K562 (cell line): ENCODE measurements around the gene ZNF862. TPM values are rescaled to one million over a fixed set of nuclear protein-coding genes. Genes with fewer than 3 reads are reported as not detected.
A peak's percentile ranks its signal among the peaks of the same experiment; 100 is the strongest.

Experiments used
- ATAC-seq: fragments of 200-7000 bp; cut with Tn5 transposase; 3 replicates; pipeline ENCODE4 v1.9.1; 2020; ENCODE audit warnings: moderate library complexity
- BruUV-seq: library from RNA; stranded (reverse); fragments of 400-500 nt; replicated peaks from 2 replicates; lab custom pipeline; 2021; lab: Mats Ljungman, UMichigan
- CTCF ChIA-PET: fragments of 300-600 bp; formaldehyde crosslinking; extraction: SDS; loops from one replicate; lab custom pipeline; 2021; ENCODE audit warnings: low intra/inter-chr PET ratio; lab: Yijun Ruan, JAX
- POLR2A ChIA-PET: fragments of 300-600, 350-650 bp; sonication (Branson Sonifier 250); formaldehyde crosslinking; extraction: SDS; loops from one replicate; lab custom pipeline; 2021; ENCODE audit warnings: antibody characterized with exemption, inconsistent platforms; lab: Yijun Ruan, JAX
- DNase-seq, 4 experiments: peaks; one replicate each; pipeline versions ENCODE4 v3.0.0 to v3.0.0-alpha.2; 2011 to 2018; ENCODE audit warnings: low spot score in 3 of 4, mixed read lengths in 3 of 4; ENCODE audit errors: extremely low read depth in 1 of 4
- FAIRE-seq: peaks from 2 replicates; lab custom pipeline; 2011; peaks lifted over from hg19 to GRCh38; lab: Jason Lieb, UNC
- H2AFZ ChIP-seq: 2 replicates; pipeline ENCODE4 v1.6.0; 2011; ENCODE audit warnings: low read depth, low read length, control low read depth, inconsistent platforms
- H3K27ac ChIP-seq: fragments of 200-600 bp; 3 replicates; pipeline ENCODE4 v1.8.0; 2011; ENCODE audit warnings: low read depth, mild to moderate bottlenecking, control low read depth, inconsistent platforms, low read length, moderate library complexity, mixed read lengths; ENCODE audit errors: extremely low read depth
- H3K27me3 ChIP-seq, 2 experiments: fragments of 300-600 bp in 1 of 2; 2 replicates in 1 of 2; 3 replicates in 1 of 2; pipeline versions ENCODE4 v1.6.0 to v1.8.0; 2011; ENCODE audit warnings: inconsistent platforms in 2 of 2, low read length in 2 of 2, mild to moderate bottlenecking in 1 of 2, mixed read lengths in 1 of 2, moderate library complexity in 1 of 2; ENCODE audit not compliant: control insufficient read depth in 2 of 2, insufficient read depth in 2 of 2
- H3K36me3 ChIP-seq: fragments of 300-600 bp; 3 replicates; pipeline ENCODE4 v1.8.0; 2011; ENCODE audit warnings: mild to moderate bottlenecking, low read length, inconsistent platforms; ENCODE audit not compliant: control insufficient read depth, insufficient read depth
- H3K4me1 ChIP-seq, 2 experiments: fragments of 200-600 bp in 1 of 2; replicated peaks in 1 of 2; 2 replicates in 1 of 2; 3 replicates in 1 of 2; pipeline versions ENCODE4 v1.5.1 to v1.8.0; 2011; ENCODE audit warnings: inconsistent platforms in 2 of 2, low read length in 2 of 2, mild to moderate bottlenecking in 1 of 2, mixed read lengths in 1 of 2, moderate library complexity in 1 of 2; ENCODE audit not compliant: control insufficient read depth in 2 of 2, insufficient read depth in 2 of 2
- H3K4me2 ChIP-seq: 2 replicates; pipeline ENCODE4 v1.6.1; 2011; ENCODE audit warnings: low read length, control low read depth, inconsistent platforms, mixed read lengths; ENCODE audit not compliant: insufficient read depth
- H3K4me3 ChIP-seq: fragments of 200-600 bp; sonication (generic), shearing (Covaris generic); 2 replicates; pipeline ENCODE4 v1.5.1; 2016; ENCODE audit warnings: control low read depth, inconsistent platforms
- H3K79me2 ChIP-seq: fragments of 200-600 bp; 3 replicates; pipeline ENCODE4 v1.8.0; 2011; ENCODE audit warnings: low read length, inconsistent platforms; ENCODE audit not compliant: control insufficient read depth, insufficient read depth
- H3K9ac ChIP-seq, 2 experiments: 2 replicates each; pipeline versions ENCODE4 v1.6.0 to v1.6.1; 2011; ENCODE audit warnings: low read depth in 2 of 2, low read length in 2 of 2, control low read depth in 1 of 2, inconsistent platforms in 1 of 2, mild to moderate bottlenecking in 1 of 2, mixed read lengths in 1 of 2; ENCODE audit not compliant: insufficient read depth in 1 of 2
- H3K9me1 ChIP-seq: one replicate; pipeline ENCODE4 v1.6.0; 2011; ENCODE audit warnings: inconsistent platforms, mild to moderate bottlenecking, low read length, moderate library complexity; ENCODE audit not compliant: control insufficient read depth, insufficient read depth
- H3K9me3 ChIP-seq: replicated peaks from 2 replicates; pipeline ENCODE4 v1.5.1; 2011; ENCODE audit warnings: low read depth, low read length, inconsistent platforms; ENCODE audit not compliant: control insufficient read depth, insufficient read depth
- H4K20me1 ChIP-seq: replicated peaks from 2 replicates; pipeline ENCODE4 v1.6.1; 2011; ENCODE audit warnings: low read length, inconsistent platforms, mixed read lengths; ENCODE audit not compliant: control insufficient read depth, insufficient read depth
- MAX ChIP-seq: sonication (generic); formaldehyde crosslinking; IDR thresholded peaks from 2 replicates; pipeline ENCODE4 v1.9.0; 2022; ENCODE audit warnings: mild to moderate bottlenecking, missing genetic modification reagents
- MEIS2 ChIP-seq: fragments of 450-650 bp; IDR thresholded peaks from 2 replicates; pipeline ENCODE4 v1.6.1; 2014; ENCODE audit warnings: mild to moderate bottlenecking; ENCODE audit not compliant: partially characterized antibody
- NUFIP1 ChIP-seq: fragments of 450-650 bp; IDR thresholded peaks from 2 replicates; pipeline ENCODE4 v1.6.1; 2018; ENCODE audit not compliant: partially characterized antibody
- RERE ChIP-seq: sonication (generic); formaldehyde crosslinking; IDR thresholded peaks from 2 replicates; pipeline ENCODE4 v1.8.0; 2023; ENCODE audit warnings: missing genetic modification reagents, mild to moderate bottlenecking, borderline replicate concordance
- TAF7 ChIP-seq: fragments of 450-650 bp; IDR thresholded peaks from 2 replicates; pipeline ENCODE4 v1.6.1; 2016; ENCODE audit warnings: missing genetic modification characterization, missing compliant biosample characterization
- WGBS: fragments of 100-300 bp; shearing (Covaris generic); methylation state at CpG from one replicate; pipeline ENCODE4 v1.1.6; 2016; ENCODE audit warnings: low coverage, mixed read lengths; ENCODE audit not compliant: insufficient coverage; ENCODE audit errors: missing lambda C conversion rate; 5-methylcytosine and 5-hydroxymethylcytosine counted together
- in situ Hi-C: fragments of 300-500 bp; cut with MboI; formaldehyde crosslinking; loops from 4 replicates; pipeline ENCODE4 v1.15.0; 2018; ENCODE audit warnings: inconsistent platforms, mixed read lengths
- intact Hi-C: fragments of 100-400 bp; cut with micrococcal nuclease; formaldehyde crosslinking; loops from 2 replicates; pipeline ENCODE4 v1.14.2; 2022
- polyA plus RNA-seq, 8 experiments: library from polyadenylated mRNA; depleted of rRNA in 4 of 8; stranded (reverse) in 5 of 8; unstranded in 3 of 8; fragments of >200 nt; fragmentation: Nextera tagmentation in 2 of 8; fragmentation: Illumina TruSeq in 1 of 8; extraction: Ambion mirVana in 2 of 8; extraction: Trizol in 1 of 8; gene quantifications; 2 replicates each; pipeline versions ENCODE4 v1.2.1 to v1.2.3, GENCODE V29; 2011 to 2014; ENCODE audit warnings: inconsistent platforms in 1 of 8, missing spikeins in 1 of 8
- total RNA-seq, 7 experiments: library from RNA; depleted of rRNA in 6 of 7; stranded (reverse); fragments of >200 nt in 6 of 7; fragmentation: Illumina TruSeq in 2 of 7; extraction: Trizol in 2 of 7; gene quantifications; 2 replicates each; pipeline versions ENCODE4 v1.2.1 to v1.2.3, GENCODE V29; 2011 to 2021; ENCODE audit warnings: low replicate concordance in 1 of 7
- TF ChIP-seq, protein P1 (sequence below): fragments of 450-650 bp; formaldehyde crosslinking; IDR thresholded peaks from 2 replicates; pipeline ENCODE4 v1.4.0; 2022; ENCODE audit warnings: mild to moderate bottlenecking, moderate library complexity
- TF ChIP-seq, protein P2 (sequence below): fragments of 250-450 bp; sonication (Bioruptor Pico); IDR thresholded peaks from 2 replicates; pipeline ENCODE4 v1.5.0; 2020; ENCODE audit warnings: mild to moderate bottlenecking
- TF ChIP-seq, protein P3 (sequence below): fragments of 450-650 bp; IDR thresholded peaks from 2 replicates; pipeline ENCODE4 v1.6.1; 2016

Gene ZNF862
- total and polyA plus RNA-seq, 9 of the 15 experiments (the other 6 are each of a cell fraction or from before 2014, with no cell fraction given): 1.1 to 3.9 (median 2.6) TPM

DNA sequence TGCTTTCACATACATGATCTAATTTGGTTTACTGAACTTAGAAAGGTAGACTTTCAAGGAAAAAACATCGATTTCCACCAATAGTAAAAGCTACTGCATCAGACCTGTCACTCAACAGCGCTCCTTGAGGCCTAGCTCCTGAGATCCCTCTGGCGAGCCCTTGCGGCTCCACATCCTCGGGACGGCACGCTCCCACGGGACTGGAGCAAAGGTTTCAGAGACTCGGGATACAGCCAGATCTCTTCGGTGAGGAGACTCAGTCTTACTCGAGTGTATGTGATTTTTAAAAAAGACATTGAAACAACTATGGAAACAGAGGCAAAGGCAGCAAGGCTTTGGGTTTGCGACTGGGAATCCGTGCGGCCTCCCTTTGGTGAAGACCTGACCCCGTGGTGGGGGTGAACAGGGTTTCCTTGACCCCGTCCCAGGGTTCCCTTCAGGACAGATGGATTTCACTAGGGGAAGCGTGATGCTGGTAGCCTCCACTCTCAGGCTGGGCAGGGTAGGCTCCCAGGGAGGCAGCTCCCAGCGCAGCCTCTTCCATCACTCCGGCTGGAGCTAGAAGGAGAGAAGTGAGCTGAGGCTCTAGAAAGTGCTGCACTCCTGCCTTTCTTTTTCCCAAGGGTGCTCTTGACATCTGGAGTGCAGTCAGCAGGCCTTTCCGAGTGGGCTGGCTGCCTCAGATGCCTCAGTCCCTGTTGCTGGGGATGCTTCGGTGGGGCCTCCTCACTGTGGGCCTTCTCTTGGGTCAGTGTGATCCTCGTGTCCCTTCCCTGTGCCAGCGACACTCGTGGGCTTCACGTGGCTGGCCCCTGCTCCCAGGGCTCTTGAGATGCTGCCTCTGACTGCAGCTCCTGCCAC is 29.8 kb downstream of the ZNF862 start:
- H3K9me1 ChIP-seq: no peaks in the 10 kb centered on the region
- no peak overlapping the region for H3K27ac ChIP-seq
- peaks cover 25% of the 10 kb centered on the region for H4K20me1 ChIP-seq
- ChIA-PET POLR2A (interaction anchor here (0.5 to 1.4 kb wide), 4 partner anchors 14 to 535 kb away, joined by 3 to 6 read pairs (median 4); no protein-coding TSS in a partner anchor), CTCF (no interaction called here)
- no TSS peak for BruUV-seq
- peaks cover 32 to 61% of the 10 kb centered on the region in 2 experiments for H3K27me3 ChIP-seq
- H3K9ac ChIP-seq: peak overlapping the region in 1 of 2 experiments; percentile 59; a peak in 2 of 4 replicates
- H2AFZ ChIP-seq: no peak overlapping the region
- peaks cover 7 to 9% of the 10 kb centered on the region in 2 experiments; a peak in 4 of 5 replicates for H3K4me1 ChIP-seq
- H3K9me3 ChIP-seq: no peaks in the 10 kb centered on the region
- ATAC-seq (no peak), FAIRE-seq (no peak), DNase-seq (no peak)
- H3K79me2 ChIP-seq: no peaks in the 10 kb centered on the region
- in situ Hi-C loops: loop anchor here (25.0 kb wide), 1 partner anchor 169 kb away; no protein-coding TSS in a partner anchor
- no peak overlapping the region for H3K4me3 ChIP-seq
- intact Hi-C loops: no loop called here
- H3K36me3 ChIP-seq: no peaks in the 10 kb centered on the region
- H3K4me2 ChIP-seq: no peak overlapping the region
- 31% methylated on average over 25 of the region's 25 CpGs for WGBS
- TF ChIP-seq, protein P1, sequence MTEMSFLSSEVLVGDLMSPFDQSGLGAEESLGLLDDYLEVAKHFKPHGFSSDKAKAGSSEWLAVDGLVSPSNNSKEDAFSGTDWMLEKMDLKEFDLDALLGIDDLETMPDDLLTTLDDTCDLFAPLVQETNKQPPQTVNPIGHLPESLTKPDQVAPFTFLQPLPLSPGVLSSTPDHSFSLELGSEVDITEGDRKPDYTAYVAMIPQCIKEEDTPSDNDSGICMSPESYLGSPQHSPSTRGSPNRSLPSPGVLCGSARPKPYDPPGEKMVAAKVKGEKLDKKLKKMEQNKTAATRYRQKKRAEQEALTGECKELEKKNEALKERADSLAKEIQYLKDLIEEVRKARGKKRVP (CRISPR knock-in tag): no peak
- TF ChIP-seq NUFIP1: no peak
- peak; percentile 32 for TF ChIP-seq MEIS2
- TF ChIP-seq, protein P2, sequence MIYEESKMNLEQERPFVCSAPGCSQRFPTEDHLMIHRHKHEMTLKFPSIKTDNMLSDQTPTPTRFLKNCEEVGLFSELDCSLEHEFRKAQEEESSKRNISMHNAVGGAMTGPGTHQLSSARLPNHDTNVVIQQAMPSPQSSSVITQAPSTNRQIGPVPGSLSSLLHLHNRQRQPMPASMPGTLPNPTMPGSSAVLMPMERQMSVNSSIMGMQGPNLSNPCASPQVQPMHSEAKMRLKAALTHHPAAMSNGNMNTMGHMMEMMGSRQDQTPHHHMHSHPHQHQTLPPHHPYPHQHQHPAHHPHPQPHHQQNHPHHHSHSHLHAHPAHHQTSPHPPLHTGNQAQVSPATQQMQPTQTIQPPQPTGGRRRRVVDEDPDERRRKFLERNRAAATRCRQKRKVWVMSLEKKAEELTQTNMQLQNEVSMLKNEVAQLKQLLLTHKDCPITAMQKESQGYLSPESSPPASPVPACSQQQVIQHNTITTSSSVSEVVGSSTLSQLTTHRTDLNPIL (CRISPR knock-in tag): no peak
- no peak for TF ChIP-seq TAF7 (tag)
- 0 out of 2 replicates have a peak, but pooled peaks have one; percentile 12 for TF ChIP-seq MAX (CRISPR knock-in tag)
- TF ChIP-seq, protein P3, sequence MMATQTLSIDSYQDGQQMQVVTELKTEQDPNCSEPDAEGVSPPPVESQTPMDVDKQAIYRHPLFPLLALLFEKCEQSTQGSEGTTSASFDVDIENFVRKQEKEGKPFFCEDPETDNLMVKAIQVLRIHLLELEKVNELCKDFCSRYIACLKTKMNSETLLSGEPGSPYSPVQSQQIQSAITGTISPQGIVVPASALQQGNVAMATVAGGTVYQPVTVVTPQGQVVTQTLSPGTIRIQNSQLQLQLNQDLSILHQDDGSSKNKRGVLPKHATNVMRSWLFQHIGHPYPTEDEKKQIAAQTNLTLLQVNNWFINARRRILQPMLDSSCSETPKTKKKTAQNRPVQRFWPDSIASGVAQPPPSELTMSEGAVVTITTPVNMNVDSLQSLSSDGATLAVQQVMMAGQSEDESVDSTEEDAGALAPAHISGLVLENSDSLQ: peak; percentile 81
- TF ChIP-seq RERE (CRISPR knock-in tag): no peak
